OCI-LY7 (cell line): Measurements from ENCODE around the gene ZNF212. TPM values are rescaled to one million over a fixed set of nuclear protein-coding genes. Genes with fewer than 3 reads are reported as not detected.

Experiments used
- BruUV-seq: library from RNA; stranded (reverse); fragments of 400-500 nt; replicated peaks from 2 replicates; lab custom pipeline; 2021; lab: Mats Ljungman, UMichigan
- CTCF ChIA-PET: fragments of 300-600 bp; sonication (Branson Sonifier 250); formaldehyde crosslinking; loops from one replicate; lab custom pipeline; 2022; ENCODE audit warnings: antibody characterized with exemption; ENCODE audit not compliant: unreplicated experiment; lab: Charles Lee
- POLR2A ChIA-PET: fragments of 300-600 bp; sonication (Branson Sonifier 250); formaldehyde crosslinking; loops from one replicate; lab custom pipeline; 2022; ENCODE audit warnings: antibody characterized with exemption; lab: Charles Lee
- DNase-seq: peaks from one replicate; pipeline ENCODE4 v3.0.0-alpha.2; 2015; ENCODE audit warnings: low spot score
- H2AFZ ChIP-seq: fragments of 200-600 bp; sonication (generic), shearing (Covaris generic); 2 replicates; pipeline ENCODE4 v1.6.1; 2014; ENCODE audit warnings: mild to moderate bottlenecking, antibody characterized with exemption, low read length, moderate library complexity
- H3K27ac ChIP-seq: fragments of 200-600 bp; sonication (generic); 2 replicates; pipeline ENCODE4 v1.5.1; 2014; ENCODE audit warnings: mixed run types, low read depth, mild to moderate bottlenecking, moderate library complexity, low read length, inconsistent platforms; ENCODE audit not compliant: poor library complexity, severe bottlenecking
- H3K36me3 ChIP-seq: fragments of 200-600 bp; sonication (generic); 2 replicates; pipeline ENCODE4 v1.6.1; 2014; ENCODE audit warnings: mild to moderate bottlenecking, antibody characterized with exemption, low read length, moderate library complexity, mixed read lengths; ENCODE audit not compliant: insufficient read depth
- H3K4me1 ChIP-seq: fragments of 200-600 bp; sonication (generic); 2 replicates; pipeline ENCODE4 v1.5.1; 2014; ENCODE audit warnings: mild to moderate bottlenecking, low read length; ENCODE audit not compliant: insufficient read depth, poor library complexity, severe bottlenecking
- H3K4me2 ChIP-seq: fragments of 200-600 bp; sonication (generic); 2 replicates; pipeline ENCODE4 v1.6.1; 2014; ENCODE audit warnings: mild to moderate bottlenecking, low read length
- H3K4me3 ChIP-seq: fragments of 200-600 bp; sonication (generic); 2 replicates; pipeline ENCODE4 v1.5.1; 2014; ENCODE audit warnings: mild to moderate bottlenecking, low read depth, low read length; ENCODE audit not compliant: poor library complexity, severe bottlenecking
- H3K79me2 ChIP-seq: fragments of 200-600 bp; sonication (generic); 2 replicates; pipeline ENCODE4 v1.6.1; 2016; ENCODE audit warnings: low read depth, mild to moderate bottlenecking, low read length, moderate library complexity, mixed read lengths; ENCODE audit not compliant: insufficient read depth
- H3K9me2 ChIP-seq: fragments of 200-600 bp; sonication (generic); 2 replicates; pipeline ENCODE4 v1.6.1; 2016; ENCODE audit warnings: mild to moderate bottlenecking, low read length, mixed read lengths; ENCODE audit not compliant: insufficient read depth
- H3K9me3 ChIP-seq: fragments of 200-600 bp; sonication (generic); 2 replicates; pipeline ENCODE4 v1.6.1; 2014; ENCODE audit warnings: mild to moderate bottlenecking, mixed run types, low read length, mixed read lengths
- H4K20me1 ChIP-seq: fragments of 200-600 bp; sonication (generic); 2 replicates; pipeline ENCODE4 v1.6.1; 2014; ENCODE audit warnings: mild to moderate bottlenecking, antibody characterized with exemption, low read length, moderate library complexity, mixed read lengths; ENCODE audit not compliant: insufficient read depth
- CTCF ChIP-seq: fragments of 200-600 bp; sonication (generic); conservative IDR thresholded peaks from 2 replicates; pipeline ENCODE4 v1.5.1; 2014; ENCODE audit warnings: mild to moderate bottlenecking, antibody characterized with exemption, low read length, moderate library complexity, mixed read lengths
- EZH2phosphoT487 ChIP-seq: fragments of 200-600 bp; sonication (generic); IDR thresholded peaks from 2 replicates; pipeline ENCODE4 v1.6.1; 2018; ENCODE audit warnings: low read depth, borderline replicate concordance, mild to moderate bottlenecking, mixed run types, antibody characterized with exemption, low read length, moderate library complexity, mixed read lengths
- intact Hi-C: fragments of 100-400 bp; cut with micrococcal nuclease; formaldehyde crosslinking; loops from one replicate; pipeline ENCODE4 v1.10.0; 2022; ENCODE audit not compliant: unreplicated experiment
- total RNA-seq, 2 experiments: library from RNA; depleted of rRNA in 1 of 2; stranded (reverse); fragments of >200 nt in 1 of 2; shearing (Covaris generic) in 1 of 2; gene quantifications; 2 replicates each; pipeline ENCODE4 v1.2.3, GENCODE V29; 2014 to 2022

ZNF212 gene
- total RNA-seq, 2 experiments from 2014 or later = 11.6 to 12.7 TPM

- Histone ChIP-seq H3K9me3 (no peaks in the 10 kb centered on the region), H3K36me3 (no peaks in the 10 kb centered on the region), H3K4me3 (no peak overlapping the region), H2AFZ (peak overlapping the region; percentile 23; the same call in 1 of the 2 replicates), H3K9me2 (no peaks in the 10 kb centered on the region), H3K4me1 (no peaks in the 10 kb centered on the region), H3K79me2 (no peaks in the 10 kb centered on the region), H3K27ac (no peak overlapping the region), H4K20me1 (no peaks in the 10 kb centered on the region), H3K4me2 (no peak overlapping the region)
- ChIA-PET CTCF (no interaction called here), POLR2A (interaction anchor here (0.7 kb wide), 1 partner anchor 77 kb away, joined by 3 read pairs; no protein-coding TSS in a partner anchor)
- DNase-seq = no peak
- intact Hi-C loops = no loop called here
- TF ChIP-seq CTCF = no peak
- TF ChIP-seq EZH2phosphoT487 = no peak
- no TSS peak for BruUV-seq
These were observed 61.3 kb downstream of the ZNF212 start for GRCh38 chr7:149300620-149301285.

- Histone ChIP-seq H3K4me2 (no peak overlapping the region), H3K4me3 (no peak overlapping the region), H3K79me2 (no peaks in the 10 kb centered on the region), H3K4me1 (no peaks in the 10 kb centered on the region), H3K9me3 (no peaks in the 10 kb centered on the region), H3K36me3 (no peaks in the 10 kb centered on the region), H3K27ac (no peak overlapping the region), H2AFZ (no peak overlapping the region), H4K20me1 (no peaks in the 10 kb centered on the region), H3K9me2 (no peaks in the 10 kb centered on the region)
- ChIA-PET POLR2A (no interaction called here), CTCF (no interaction called here)
- no peak for DNase-seq
- BruUV-seq = no TSS peak
- no peak for TF ChIP-seq EZH2phosphoT487
- intact Hi-C loops = no loop called here
These were observed 62.8 kb downstream of the ZNF212 start for GRCh38 chr7:149302222-149302621.

DNA sequence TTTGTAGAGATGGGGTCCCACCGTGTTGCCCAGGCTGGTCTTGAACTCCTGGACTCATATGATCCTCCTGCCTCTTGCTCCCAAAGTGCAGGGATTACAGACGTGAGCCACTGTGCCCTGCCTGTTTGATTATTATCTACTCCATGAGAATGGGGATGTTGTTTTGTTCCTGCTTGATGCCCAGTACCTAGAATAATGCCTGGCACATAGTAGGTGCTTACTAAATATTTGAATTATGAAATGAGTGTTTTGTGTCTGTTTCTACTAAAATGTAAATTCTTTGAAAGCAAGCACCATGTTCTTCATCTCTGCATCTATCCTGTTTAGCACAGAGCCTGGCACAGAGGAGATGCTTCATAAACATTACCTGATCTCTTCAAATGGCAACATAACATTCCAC lies 63.4 kb downstream of the ZNF212 start:
- no peaks in the 10 kb centered on the region for H4K20me1 ChIP-seq
- H3K4me1 ChIP-seq = no peaks in the 10 kb centered on the region
- H3K9me3 ChIP-seq = no peaks in the 10 kb centered on the region
- no peak for DNase-seq
- TF ChIP-seq EZH2phosphoT487 (no peak), CTCF (no peak)
- no peaks in the 10 kb centered on the region for H3K79me2 ChIP-seq
- H3K9me2 ChIP-seq = no peaks in the 10 kb centered on the region
- no peak overlapping the region for H3K27ac ChIP-seq
- no peak overlapping the region for H3K4me3 ChIP-seq
- H3K36me3 ChIP-seq = no peaks in the 10 kb centered on the region
- no peak overlapping the region for H3K4me2 ChIP-seq
- POLR2A ChIA-PET = no interaction called here
- H2AFZ ChIP-seq = no peak overlapping the region
- intact Hi-C loops = no loop called here
- BruUV-seq = no TSS peak
- CTCF ChIA-PET = no interaction called here
